ENCODE data around the gene DDX39B. TPM values are rescaled to one million over a fixed set of nuclear protein-coding genes. Genes with fewer than 3 reads are reported as not detected.

DDX39B gene
- total RNA-seq, 1 experiment from 2014 or later: 950 TPM

GRCh38 chr6:31575952-31576685 is 34.3 kb upstream of the DDX39B start:
- DNase-seq (ENCODE audit: low read depth): no peak

- DNase-seq (ENCODE audit: low read depth): no peak
These were observed 33.6 kb upstream of the DDX39B start, which contains the start of gene TNF for GRCh38 chr6:31575335-31575901. Gene TNF, plus strand, starts transcription at chr6:31575565. Its CDS starts 177 bp downstream, at chr6:31575742.

GRCh38 chr6:31574106-31575061 is 32.6 kb upstream of the DDX39B start:
- DNase-seq (ENCODE audit: low read depth): no peak

- DNase-seq (ENCODE audit: low read depth): no peak
These were observed 31.7 kb upstream of the DDX39B start for GRCh38 chr6:31573239-31574105.

GRCh38 chr6:31572041-31572911 is 30.5 kb upstream of the DDX39B start, which contains the start of gene LTA:
Gene LTA, plus strand, starts transcription at chr6:31572289. Its CDS starts 454 bp downstream, at chr6:31572743.
- no peak for DNase-seq (ENCODE audit: low read depth)

- DNase-seq (ENCODE audit: low read depth): no peak
These were observed 28.2 kb upstream of the DDX39B start for GRCh38 chr6:31569861-31570536.

GRCh38 chr6:31568537-31568961 is 26.7 kb upstream of the DDX39B start:
- DNase-seq (ENCODE audit: low read depth): no peak

GRCh38 chr6:31567531-31568370 is 25.9 kb upstream of the DDX39B start:
- no peak for DNase-seq (ENCODE audit: low read depth)

GRCh38 chr6:31560697-31561058 is 18.9 kb upstream of the DDX39B start:
- no peak for DNase-seq (ENCODE audit: low read depth)

- peak; percentile 95 for DNase-seq (ENCODE audit: low read depth)
These were observed 18.3 kb upstream of the DDX39B start for GRCh38 chr6:31559958-31560696.

- no peak for DNase-seq (ENCODE audit: low read depth)
These were observed 17.8 kb upstream of the DDX39B start for GRCh38 chr6:31559606-31559957.

- peak; percentile 46 for DNase-seq (ENCODE audit: low read depth)
These were observed 17.1 kb upstream of the DDX39B start for GRCh38 chr6:31558631-31559500.

GRCh38 chr6:31558318-31558625 is 16.5 kb upstream of the DDX39B start:
- no peak for DNase-seq (ENCODE audit: low read depth)

GRCh38 chr6:31557443-31558317 is 15.9 kb upstream of the DDX39B start:
- no peak for DNase-seq (ENCODE audit: low read depth)

GRCh38 chr6:31556307-31556706 is 14.5 kb upstream of the DDX39B start:
- DNase-seq (ENCODE audit: low read depth): no peak

GRCh38 chr6:31551371-31551770 is 9.6 kb upstream of the DDX39B start:
- peak; percentile 63 for DNase-seq (ENCODE audit: low read depth)

Measured in HT1080 (cell line).